Natural killer cell (primary cell): ENCODE results near the gene LONP1. TPM values are rescaled to one million over a fixed set of nuclear protein-coding genes. Genes with fewer than 3 reads are reported as not detected.

Experiments
- ATAC-seq, 3 donors: fragments of 150-1000 bp in 2 of 3; fragments of 200-7000 bp in 1 of 3; cut with Tn5 transposase; 1 replicate in 1 of 3; 2 replicates in 2 of 3; pipeline ENCODE4 v1.10.0; 2021; ENCODE audit warnings: mild to moderate bottlenecking in 2 of 3, moderate library complexity in 2 of 3
- DNase-seq, 2 donors: peaks; one replicate each; pipeline versions ENCODE4 v3.0.0 to v3.0.0-alpha.2; 2013 to 2021; ENCODE audit warnings: mixed read lengths in 1 of 2
- H3K27ac ChIP-seq: one replicate; pipeline ENCODE4 v1.5.1; 2013; ENCODE audit warnings: mild to moderate bottlenecking, low read length
- H3K27me3 ChIP-seq: one replicate; pipeline ENCODE4 v1.6.1; 2013; ENCODE audit warnings: low read length; ENCODE audit not compliant: control insufficient read depth, insufficient read depth
- H3K36me3 ChIP-seq: one replicate; pipeline ENCODE4 v1.6.1; 2013; ENCODE audit warnings: low read length; ENCODE audit not compliant: control insufficient read depth, insufficient read depth
- H3K4me1 ChIP-seq: one replicate; pipeline ENCODE4 v1.6.1; 2013; ENCODE audit warnings: low read length; ENCODE audit not compliant: control insufficient read depth, insufficient read depth
- H3K4me3 ChIP-seq: one replicate; pipeline ENCODE4 v1.5.1; 2013; ENCODE audit warnings: low read length
- H3K9me3 ChIP-seq: one replicate; pipeline ENCODE4 v1.6.1; 2013; ENCODE audit warnings: low read length; ENCODE audit not compliant: control insufficient read depth, insufficient read depth
- H3K27ac Mint-ChIP-seq, 2 donors: one replicate each; pipeline ENCODE4 v1.8.0; 2022; ENCODE audit warnings: mild to moderate bottlenecking in 2 of 2, mixed read lengths in 2 of 2, moderate library complexity in 1 of 2
- H3K27me3 Mint-ChIP-seq, 2 donors: one replicate each; pipeline ENCODE4 v1.8.0; 2022; ENCODE audit warnings: low read depth in 2 of 2, mixed read lengths in 2 of 2
- H3K36me3 Mint-ChIP-seq: one replicate; pipeline ENCODE4 v1.8.0; 2022; ENCODE audit warnings: mixed read lengths
- H3K4me1 Mint-ChIP-seq, 2 donors: one replicate each; pipeline ENCODE4 v1.8.0; 2022; ENCODE audit warnings: mixed read lengths in 2 of 2
- H3K4me3 Mint-ChIP-seq: one replicate; pipeline ENCODE4 v1.8.0; 2022; ENCODE audit warnings: mild to moderate bottlenecking, moderate library complexity, mixed read lengths
- H3K9me3 Mint-ChIP-seq, 2 donors: one replicate each; pipeline ENCODE4 v1.8.0; 2022; ENCODE audit warnings: mixed read lengths in 2 of 2
- CTCF ChIP-seq: fragments of 200-600 bp; IDR thresholded peaks from one replicate; pipeline ENCODE4 v1.8.0; 2022; ENCODE audit warnings: antibody characterized with exemption
- WGBS: methylation state at CpG from one replicate; pipeline ENCODE4 v1.1.7; 2013; ENCODE audit warnings: missing lambda C conversion rate; ENCODE audit not compliant: insufficient coverage; 5-methylcytosine and 5-hydroxymethylcytosine counted together
- intact Hi-C: fragments of 100-400 bp; cut with micrococcal nuclease; formaldehyde crosslinking; loops from one replicate; pipeline ENCODE4 v1.14.2; 2022
- total RNA-seq, 4 donors: library from RNA; stranded (reverse); fragments of 120-200 nt in 1 of 4; gene quantifications; one replicate each; pipeline versions ENCODE4 v1.2.3 to v1.2.4, GENCODE V29; 2013 to 2022

LONP1 gene
- total RNA-seq, 3 donors from 2014 or later (not counting 1 experiment from before 2014, with no cell fraction given), result 50.5 to 61.8 (median 56.1) TPM

GRCh38 chr19:5687360-5688198 is 32.4 kb downstream of the LONP1 start:
- ATAC-seq (no peak), DNase-seq (peak in 1 of 2 donors; percentile 30)
- peak; percentile 18 for TF ChIP-seq CTCF
- 64% methylated on average over 76 of the region's 76 CpGs for WGBS
- peaks cover 39% of the 10 kb centered on the region for H3K4me1 ChIP-seq
- H3K9me3 Mint-ChIP-seq, result no peaks in the 10 kb centered on the region
- no peaks in the 10 kb centered on the region for H3K36me3 Mint-ChIP-seq
- H3K4me3 ChIP-seq, result peak overlapping the region; percentile 43
- H3K4me1 Mint-ChIP-seq, result peaks cover 13 to 35% of the 10 kb centered on the region in 2 donors
- peak overlapping the region in 1 of 2 donors; percentile 85 for H3K27ac Mint-ChIP-seq
- H3K27me3 ChIP-seq, result no peaks in the 10 kb centered on the region
- H3K4me3 Mint-ChIP-seq, result peak overlapping the region; percentile 86
- H3K27me3 Mint-ChIP-seq, result no peaks in the 10 kb centered on the region
- H3K36me3 ChIP-seq, result peaks cover 9% of the 10 kb centered on the region
- no peaks in the 10 kb centered on the region for H3K9me3 ChIP-seq
- intact Hi-C loops, result no loop called here
- no peak overlapping the region for H3K27ac ChIP-seq

- peak; percentile 93 to 98 for DNase-seq
- Histone ChIP-seq H3K27me3 (no peaks in the 10 kb centered on the region), H3K4me3 (peak overlapping the region; percentile 43), H3K9me3 (no peaks in the 10 kb centered on the region), H3K36me3 (peaks cover 1% of the 10 kb centered on the region), H3K27ac (peak overlapping the region; percentile 50), H3K4me1 (peaks cover 36% of the 10 kb centered on the region)
- Mint-ChIP-seq H3K4me3 (peak overlapping the region; percentile 86), H3K9me3 (no peaks in the 10 kb centered on the region), H3K36me3 (no peaks in the 10 kb centered on the region), H3K27me3 (no peaks in the 10 kb centered on the region), H3K27ac (peak overlapping the region; percentile 60 to 85), H3K4me1 (peaks cover 13 to 39% of the 10 kb centered on the region in 2 donors)
- intact Hi-C loops, result no loop called here
- ATAC-seq, result peak; percentile 73 to 89 (median 78)
- under 1% methylated on average over 59 of the region's 59 CpGs for WGBS
- TF ChIP-seq CTCF, result peak; percentile 84
These were observed 33.1 kb downstream of the LONP1 start for GRCh38 chr19:5686647-5687359.

GRCh38 chr19:5686326-5686646 is 33.7 kb downstream of the LONP1 start:
- Histone ChIP-seq H3K4me1 (peaks cover 32% of the 10 kb centered on the region), H3K27ac (peak overlapping the region; percentile 50), H3K9me3 (no peaks in the 10 kb centered on the region), H3K27me3 (no peaks in the 10 kb centered on the region), H3K36me3 (no peaks in the 10 kb centered on the region), H3K4me3 (peak overlapping the region; percentile 43)
- Mint-ChIP-seq H3K36me3 (no peaks in the 10 kb centered on the region), H3K9me3 (no peaks in the 10 kb centered on the region), H3K27me3 (no peaks in the 10 kb centered on the region), H3K27ac (peak overlapping the region; percentile 60 to 85), H3K4me1 (peaks cover 13 to 44% of the 10 kb centered on the region in 2 donors), H3K4me3 (peak overlapping the region; percentile 86)
- 11% methylated on average over 16 of the region's 16 CpGs for WGBS
- ATAC-seq, result no peak
- TF ChIP-seq CTCF, result no peak
- DNase-seq, result no peak
- intact Hi-C loops, result no loop called here
